Aorta (tissue), 5 donors: Measurements from ENCODE around the gene CARD10. TPM values are rescaled to one million over a fixed set of nuclear protein-coding genes. Genes with fewer than 3 reads are reported as not detected.
A peak's percentile ranks its signal among the peaks of the same experiment; 100 is the strongest.
"Not testable (repeated sequence)": the region's sequence is repeated elsewhere in the genome, so short reads cannot be mapped to it uniquely, and the experiment has no call there.

Source experiments
- ATAC-seq: fragments of 200-7000 bp; cut with Tn5 transposase; one replicate; pipeline ENCODE4 v1.9.1; 2022; ENCODE audit warnings: moderate library complexity; ENCODE audit not compliant: low FRiP score
- DNase-seq, 2 donors: peaks; one replicate each; pipeline ENCODE4 v3.0.0-alpha.2; 2020
- H3K27ac ChIP-seq, 2 donors: one replicate each; pipeline ENCODE4 v1.5.1; 2013; ENCODE audit warnings: low read length in 2 of 2, mild to moderate bottlenecking in 2 of 2, moderate library complexity in 2 of 2, control low read depth in 1 of 2, inconsistent platforms in 1 of 2, low read depth in 1 of 2
- H3K27me3 ChIP-seq, 2 donors: one replicate each; pipeline ENCODE4 v1.6.1; 2013; ENCODE audit warnings: control low read depth in 1 of 2, low read length in 1 of 2, mild to moderate bottlenecking in 1 of 2, moderate library complexity in 1 of 2; ENCODE audit not compliant: insufficient read depth in 2 of 2, control insufficient read depth in 1 of 2
- H3K36me3 ChIP-seq, 2 donors: one replicate each; pipeline ENCODE4 v1.6.1; 2013; ENCODE audit warnings: control low read depth in 1 of 2, low read length in 1 of 2, mild to moderate bottlenecking in 1 of 2; ENCODE audit not compliant: insufficient read depth in 2 of 2, control insufficient read depth in 1 of 2
- H3K4me1 ChIP-seq, 2 donors: one replicate each; pipeline ENCODE4 v1.6.1; 2013; ENCODE audit warnings: low read length in 2 of 2, control low read depth in 1 of 2, mild to moderate bottlenecking in 1 of 2, moderate library complexity in 1 of 2; ENCODE audit not compliant: insufficient read depth in 2 of 2, control insufficient read depth in 1 of 2
- H3K4me3 ChIP-seq, 2 donors: one replicate each; pipeline ENCODE4 v1.5.1; 2013; ENCODE audit warnings: low read length in 2 of 2, control low read depth in 1 of 2, mild to moderate bottlenecking in 1 of 2
- H3K9me3 ChIP-seq: one replicate; pipeline ENCODE4 v1.6.1; 2013; ENCODE audit warnings: mild to moderate bottlenecking, low read length; ENCODE audit not compliant: control insufficient read depth
- WGBS, 2 donors: extraction: QIAGEN DNeasy Blood & Tissue Kit; methylation state at CpG; one replicate each; pipeline ENCODE4 v1.1.7; 2013; 5-methylcytosine and 5-hydroxymethylcytosine counted together
- intact Hi-C, 2 donors: fragments of 100-400 bp; cut with DNase I; formaldehyde crosslinking; loops; one replicate each; pipeline versions ENCODE4 v1.14.2 to v1.15.0; 2022
- polyA plus RNA-seq, 2 donors: library from polyadenylated mRNA; stranded (reverse); fragments of 200-250 nt; gene quantifications; one replicate each; pipeline ENCODE4 v1.2.3, GENCODE V29; 2013
- total RNA-seq, 2 donors: library from RNA; stranded (reverse); fragmentation: NEBNext Ultra II Directional; extraction: Animal tissue kit (Norgen Biotek cat#: 25700); gene quantifications; one replicate each; pipeline ENCODE4 v1.2.1, GENCODE V29; 2021
- donor health status: healthy with polysubstance abuse.
- donor health status: Bipolar disorder and iron deficiency.
- donor health status: DM: no; HTN: no; CAD: no.
- donor health status: DM: no; HTN: no; CAD: no.
- donor health status: DM: yes; HTN: yes; CAD: no.

The CARD10 gene
- total and polyA plus RNA-seq, 4 donors, result 2.2 to 24.9 (median 9.4) TPM

- Histone ChIP-seq H3K4me3 (no peak overlapping the region), H3K36me3 (no peaks in the 10 kb centered on the region), H3K9me3 (no peaks in the 10 kb centered on the region), H3K4me1 (no peaks in the 10 kb centered on the region), H3K27ac (no peak overlapping the region), H3K27me3 (no peaks in the 10 kb centered on the region)
- 9 to 10% methylated on average over 20 of the region's 20 CpGs for WGBS, 2 donors
- ATAC-seq (peak; percentile 98), DNase-seq (peak; percentile 97 to 98)
- intact Hi-C loops, result loop anchor here (1.0 to 5.0 kb wide), 3 partner anchors 34 to 54 kb away; no protein-coding TSS in a partner anchor
Observed at GRCh38 chr22:37538590-37539357, 19.6 kb upstream of the CARD10 start.

- Histone ChIP-seq H3K4me1 (no peaks in the 10 kb centered on the region), H3K27me3 (no peaks in the 10 kb centered on the region), H3K9me3 (no peaks in the 10 kb centered on the region), H3K4me3 (no peak overlapping the region), H3K27ac (no peak overlapping the region), H3K36me3 (no peaks in the 10 kb centered on the region)
- DNase-seq (no peak), ATAC-seq (no peak)
- intact Hi-C loops, result loop anchor here in 1 of 2 donors (5.0 kb wide), 2 partner anchors 37 to 57 kb away; no protein-coding TSS in a partner anchor
- WGBS, 2 donors, result 94 to 98% methylated on average over 6 of the region's 6 CpGs
Observed at GRCh38 chr22:37535159-37535558, 15.9 kb upstream of the CARD10 start.

GRCh38 chr22:37534445-37534844 lies 15.2 kb upstream of the CARD10 start:
- Histone ChIP-seq H3K36me3 (no peaks in the 10 kb centered on the region), H3K4me1 (no peaks in the 10 kb centered on the region), H3K9me3 (no peaks in the 10 kb centered on the region), H3K27ac (no peak overlapping the region), H3K27me3 (no peaks in the 10 kb centered on the region), H3K4me3 (no peak overlapping the region)
- ATAC-seq (no peak), DNase-seq (no peak)
- intact Hi-C loops, result no loop called here
- 94 to 98% methylated on average over 3 of the region's 3 CpGs for WGBS, 2 donors

GRCh38 chr22:37533995-37534394 lies 14.8 kb upstream of the CARD10 start:
- H3K27ac ChIP-seq, result no peak overlapping the region
- no peaks in the 10 kb centered on the region for H3K9me3 ChIP-seq
- 41 to 54% methylated on average over 9 of the region's 9 CpGs for WGBS, 2 donors
- no peak for ATAC-seq
- H3K4me1 ChIP-seq, result no peaks in the 10 kb centered on the region
- no peak overlapping the region for H3K4me3 ChIP-seq
- H3K36me3 ChIP-seq, result no peaks in the 10 kb centered on the region
- intact Hi-C loops, result no loop called here
- no peaks in the 10 kb centered on the region for H3K27me3 ChIP-seq
- DNase-seq, result no peak

- WGBS, 2 donors, result 59 to 69% methylated on average over 2 of the region's 2 CpGs
- intact Hi-C loops, result no loop called here
- Histone ChIP-seq H3K27ac (no peak overlapping the region), H3K9me3 (no peaks in the 10 kb centered on the region), H3K27me3 (no peaks in the 10 kb centered on the region), H3K4me1 (no peaks in the 10 kb centered on the region), H3K36me3 (no peaks in the 10 kb centered on the region), H3K4me3 (no peak overlapping the region)
- ATAC-seq (no peak), DNase-seq (no peak)
Observed at GRCh38 chr22:37529652-37530345, 10.6 kb upstream of the CARD10 start.

- H3K4me3 ChIP-seq, H3K27me3 ChIP-seq, intact Hi-C loops, ATAC-seq, H3K4me1 ChIP-seq, H3K36me3 ChIP-seq, H3K9me3 ChIP-seq, H3K27ac ChIP-seq, DNase-seq: not testable (repeated sequence)
- WGBS, 2 donors, result 91 to 96% methylated on average over 9 of the region's 9 CpGs
Observed at GRCh38 chr22:37527952-37528351, 8.7 kb upstream of the CARD10 start.

DNA sequence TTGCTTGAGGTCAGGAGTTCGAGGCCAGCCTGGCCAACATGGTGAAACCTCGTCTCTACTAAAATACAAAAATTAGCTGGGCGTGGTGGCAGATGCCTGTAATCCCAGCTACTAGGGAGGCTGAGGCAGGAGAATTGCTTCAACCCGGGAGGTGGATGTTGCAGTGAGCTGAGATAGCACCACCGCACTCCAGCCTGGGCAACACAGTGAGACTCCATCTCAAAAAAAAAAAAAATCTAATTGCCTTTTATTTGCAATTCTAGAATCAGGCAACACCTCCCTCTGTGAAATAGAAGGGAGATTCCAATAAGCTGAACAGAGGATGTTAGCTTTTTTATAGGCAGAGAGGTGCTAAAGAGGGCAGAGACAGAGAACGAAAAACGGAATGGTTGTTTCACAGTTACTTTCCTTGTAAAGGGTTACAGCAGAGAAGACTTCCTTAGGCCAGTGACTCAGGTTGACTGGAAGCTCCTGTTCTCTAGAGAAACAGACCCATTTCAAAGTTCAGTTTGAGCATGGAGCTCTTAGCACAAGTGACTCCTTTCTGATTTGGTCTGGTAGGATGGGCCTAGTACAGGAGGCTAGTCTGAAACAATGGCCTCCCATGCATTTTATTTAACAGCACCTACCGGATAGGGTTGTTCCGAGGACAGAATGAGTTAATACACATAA lies 8.0 kb upstream of the CARD10 start:
- intact Hi-C loops, ATAC-seq, DNase-seq, H3K27ac ChIP-seq, H3K9me3 ChIP-seq, H3K4me3 ChIP-seq, H3K27me3 ChIP-seq, H3K36me3 ChIP-seq, H3K4me1 ChIP-seq: not testable (repeated sequence)
- 96 to 97% methylated on average over 9 of the region's 9 CpGs for WGBS, 2 donors

- Histone ChIP-seq H3K27me3 (no peaks in the 10 kb centered on the region), H3K9me3 (no peaks in the 10 kb centered on the region), H3K4me3 (no peak overlapping the region), H3K36me3 (no peaks in the 10 kb centered on the region), H3K4me1 (no peaks in the 10 kb centered on the region), H3K27ac (no peak overlapping the region)
- WGBS, 2 donors, result 72 to 76% methylated on average over 12 of the region's 12 CpGs
- no peak for ATAC-seq
- DNase-seq, result no peak
- intact Hi-C loops, result no loop called here
Observed at GRCh38 chr22:37526376-37526775, 7.2 kb upstream of the CARD10 start.
